Measurements from ENCODE around the gene NXPH4.

NXPH4 gene

DNA sequence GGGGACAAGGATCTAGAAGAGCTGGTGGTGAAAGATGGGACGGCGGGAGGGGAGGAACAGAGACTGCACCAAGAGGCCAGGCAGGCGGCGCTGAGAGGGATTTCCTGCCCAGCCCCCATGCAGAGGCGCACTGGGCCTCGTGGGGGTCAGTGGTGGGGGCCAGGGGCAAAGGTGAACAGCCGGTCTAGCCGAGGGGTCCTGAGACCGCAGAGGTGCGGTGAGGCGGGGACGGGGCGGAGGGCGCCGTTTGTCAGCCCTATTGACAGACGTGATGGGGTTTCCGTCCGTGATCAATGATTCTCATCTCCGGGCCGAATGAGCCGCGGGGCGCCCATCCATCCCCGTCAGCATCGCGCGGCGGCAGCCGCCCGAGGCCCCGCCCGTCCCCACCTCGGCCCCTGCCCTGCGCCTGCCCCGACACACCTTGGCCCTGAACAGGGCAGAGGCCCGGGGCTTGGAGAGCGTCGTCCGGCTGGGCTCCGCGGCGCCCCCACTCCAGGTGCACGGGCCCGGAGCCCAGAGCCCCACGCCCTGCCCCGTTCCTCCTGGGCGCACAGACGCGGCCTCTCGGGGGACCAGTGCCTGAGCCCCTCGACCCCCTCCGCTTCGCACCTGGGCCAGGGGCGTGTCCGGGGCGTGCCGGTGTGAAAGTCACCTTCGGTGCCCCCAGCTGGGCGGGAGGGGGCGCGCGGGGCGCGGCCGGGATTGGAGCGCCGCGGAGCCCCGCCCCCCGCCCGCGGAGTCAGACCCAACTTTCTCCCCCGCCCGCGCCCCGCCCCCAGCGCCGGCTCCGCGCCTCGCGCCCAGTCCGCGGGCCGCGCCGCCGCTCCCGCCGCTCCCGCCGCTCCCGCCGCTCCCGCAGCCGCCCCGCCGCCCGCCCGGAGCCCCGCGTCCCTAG is at the start of gene NXPH4:
Gene NXPH4, plus strand, starts transcription at position 781 of the 898 bp plus-strand sequence. CDS start 176 bp downstream, outside the sequence.
- DNase-seq (ENCODE audit: low spot score) = peak; percentile 90

DNA sequence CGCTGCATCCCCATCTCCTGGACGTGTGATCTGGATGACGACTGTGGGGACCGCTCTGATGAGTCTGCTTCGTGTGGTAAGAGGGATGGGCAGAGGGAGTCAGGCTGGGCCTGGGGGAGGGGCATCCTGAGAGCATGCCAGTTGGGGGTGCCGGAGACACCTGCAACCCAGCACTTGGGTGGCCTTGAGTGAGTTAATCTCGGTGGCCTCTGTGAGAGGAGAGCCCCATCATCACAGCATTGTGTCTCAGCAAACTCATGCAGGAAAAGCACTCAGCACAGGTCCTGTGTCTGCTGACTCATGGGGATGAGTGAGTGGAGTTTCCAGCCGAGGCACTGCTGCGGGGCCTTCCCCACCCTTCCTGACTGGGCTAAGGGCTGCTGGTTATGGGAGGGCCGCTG is 49.6 kb upstream of the NXPH4 start:
- DNase-seq (ENCODE audit: low spot score) = no peak

DNA sequence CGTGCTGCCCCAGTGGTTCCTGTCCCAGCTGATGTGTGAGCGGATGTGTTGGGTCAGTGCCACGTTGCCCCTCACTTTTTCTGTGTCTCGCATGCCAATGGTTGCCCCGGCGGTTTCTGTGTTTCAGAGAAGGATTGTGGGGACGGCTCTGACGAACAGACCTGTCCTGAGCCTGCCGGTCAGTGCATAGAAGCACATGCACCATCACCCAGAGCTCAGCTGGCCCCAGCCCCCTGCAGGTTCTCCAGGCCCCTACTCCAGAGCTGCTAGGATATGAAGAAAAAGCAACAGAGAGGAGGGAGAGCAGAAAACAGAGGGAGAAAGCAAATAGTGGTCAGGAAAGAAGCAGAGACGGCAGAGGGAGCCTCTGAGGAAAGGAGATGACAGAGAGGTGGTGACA is 48.5 kb upstream of the NXPH4 start:
- DNase-seq (ENCODE audit: low spot score) = no peak

DNA sequence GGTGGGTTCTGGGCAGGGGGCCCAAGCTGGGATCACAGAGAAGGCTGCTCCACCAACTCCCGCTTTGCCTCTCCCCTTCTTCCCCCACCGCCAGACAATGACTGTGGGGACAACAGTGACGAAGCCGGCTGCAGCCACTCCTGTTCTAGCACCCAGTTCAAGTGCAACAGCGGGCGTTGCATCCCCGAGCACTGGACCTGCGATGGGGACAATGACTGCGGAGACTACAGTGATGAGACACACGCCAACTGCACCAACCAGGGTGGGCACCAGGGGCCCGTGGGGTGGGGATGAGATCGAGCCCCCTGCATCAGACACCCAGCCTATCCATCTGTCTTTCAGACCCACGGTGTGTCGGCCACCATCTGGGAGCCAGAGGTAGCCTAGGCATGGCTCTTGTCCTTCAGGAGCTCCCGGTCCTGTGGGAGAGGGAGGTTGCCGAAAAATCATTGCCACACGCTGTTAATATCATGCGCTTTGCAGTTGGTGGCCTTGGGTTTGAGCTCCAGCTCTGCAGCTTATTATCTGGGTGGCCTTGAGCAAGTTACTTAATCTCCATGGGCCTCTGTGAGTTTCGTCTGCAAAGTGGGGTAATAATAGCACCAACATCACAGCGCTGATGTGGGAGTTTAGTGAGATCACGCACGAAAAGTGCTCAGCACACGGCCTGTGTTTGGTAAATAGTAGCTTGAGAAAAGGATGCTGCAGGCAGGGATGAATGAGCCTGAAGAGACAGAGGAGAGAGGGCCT is 47.4 kb upstream of the NXPH4 start:
- DNase-seq (ENCODE audit: low spot score) = no peak

DNA sequence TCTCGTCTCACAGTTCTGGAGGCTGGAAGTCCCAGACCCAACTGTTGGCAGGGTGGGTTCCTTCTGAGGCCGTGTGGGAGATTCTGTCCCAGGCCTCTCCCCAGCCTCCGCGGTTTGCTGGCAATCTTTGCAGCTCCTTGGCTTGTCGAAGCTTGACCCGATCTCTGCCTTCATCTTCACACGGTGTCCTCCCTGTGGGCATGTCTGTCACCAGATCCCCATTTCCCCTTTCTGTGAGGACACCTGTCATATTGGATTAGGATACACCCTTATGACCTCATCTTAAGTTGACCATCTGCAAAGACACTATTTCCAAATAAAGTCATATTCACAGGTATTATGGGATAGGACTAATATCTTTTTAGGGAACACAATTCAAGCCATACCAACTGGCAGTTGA is 46.6 kb upstream of the NXPH4 start:
- no peak for DNase-seq (ENCODE audit: low spot score)

DNA sequence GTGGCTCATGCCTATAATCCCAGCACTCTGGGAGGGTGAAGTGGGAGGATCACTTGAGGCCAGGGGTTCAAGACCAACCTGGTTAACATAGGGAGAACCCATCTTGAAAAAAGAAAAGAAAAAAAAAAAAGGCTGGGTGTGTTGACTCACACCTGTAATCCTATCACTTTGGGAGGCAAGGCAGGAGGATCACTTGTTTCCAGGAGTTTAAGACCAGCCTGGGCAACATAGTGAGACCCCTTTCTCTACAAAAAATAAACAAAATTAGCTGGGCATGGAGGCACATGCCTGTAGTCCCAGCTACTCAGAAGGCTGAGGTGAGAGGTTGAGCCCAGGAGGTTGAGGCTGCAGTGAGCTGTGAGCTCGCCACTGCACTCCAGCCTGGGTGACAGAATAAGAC is 46.2 kb upstream of the NXPH4 start:
- no peak for DNase-seq (ENCODE audit: low spot score)

DNA sequence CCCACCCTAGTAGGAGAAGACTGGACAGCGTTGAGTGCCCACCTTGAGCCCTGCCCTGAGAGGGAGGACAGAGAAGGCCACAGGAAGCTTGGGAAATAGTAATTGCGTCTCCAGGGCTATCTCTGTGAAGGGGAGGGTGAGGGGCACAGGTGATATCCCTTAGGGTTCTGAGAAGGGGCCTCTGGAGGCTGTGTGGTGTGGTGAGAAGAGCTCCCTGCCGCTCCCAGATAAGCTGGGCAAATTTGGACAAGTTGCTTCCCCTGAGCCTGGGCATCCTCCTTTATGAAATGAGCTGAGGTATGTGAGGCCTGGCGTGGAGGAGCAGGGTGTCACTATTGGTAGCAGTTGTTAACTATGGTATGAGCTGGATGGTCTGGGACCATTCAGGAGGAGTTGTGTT is 45.7 kb upstream of the NXPH4 start:
- no peak for DNase-seq (ENCODE audit: low spot score)

DNA sequence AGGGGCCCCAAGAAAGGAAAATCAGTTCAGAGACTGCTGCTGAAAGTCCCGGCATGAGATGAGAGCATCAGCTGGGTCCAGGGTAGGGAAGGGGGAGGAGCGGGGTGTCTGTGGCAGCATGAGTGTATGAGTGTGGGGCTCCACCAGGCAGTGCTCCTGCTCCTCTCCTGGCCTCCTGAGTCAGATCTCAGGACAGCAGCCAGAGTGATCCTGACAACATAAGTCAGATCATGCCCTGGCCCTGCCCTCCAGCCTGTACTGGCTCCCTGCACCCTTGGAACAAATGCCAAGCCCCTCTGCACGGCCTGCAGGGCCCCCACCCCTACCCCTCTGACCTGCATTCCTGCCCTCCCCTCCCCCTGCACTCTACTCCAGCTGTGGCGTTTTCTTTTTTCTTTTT is 44.9 kb upstream of the NXPH4 start:
- DNase-seq (ENCODE audit: low spot score) = no peak

DNA sequence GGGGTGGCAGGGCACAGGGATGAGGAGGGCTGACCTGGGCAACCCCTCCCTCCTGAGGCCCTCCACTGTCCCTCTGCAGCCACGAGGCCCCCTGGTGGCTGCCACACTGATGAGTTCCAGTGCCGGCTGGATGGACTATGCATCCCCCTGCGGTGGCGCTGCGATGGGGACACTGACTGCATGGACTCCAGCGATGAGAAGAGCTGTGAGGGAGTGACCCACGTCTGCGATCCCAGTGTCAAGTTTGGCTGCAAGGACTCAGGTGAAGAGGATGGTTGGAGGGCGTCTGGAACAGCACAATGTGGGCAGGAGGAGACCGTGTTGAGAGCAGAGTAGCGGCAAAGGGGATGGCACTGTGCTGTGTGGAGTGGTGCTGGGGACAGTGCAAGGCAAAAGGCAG is 43.5 kb upstream of the NXPH4 start:
- DNase-seq (ENCODE audit: low spot score) = peak; percentile 90

DNA sequence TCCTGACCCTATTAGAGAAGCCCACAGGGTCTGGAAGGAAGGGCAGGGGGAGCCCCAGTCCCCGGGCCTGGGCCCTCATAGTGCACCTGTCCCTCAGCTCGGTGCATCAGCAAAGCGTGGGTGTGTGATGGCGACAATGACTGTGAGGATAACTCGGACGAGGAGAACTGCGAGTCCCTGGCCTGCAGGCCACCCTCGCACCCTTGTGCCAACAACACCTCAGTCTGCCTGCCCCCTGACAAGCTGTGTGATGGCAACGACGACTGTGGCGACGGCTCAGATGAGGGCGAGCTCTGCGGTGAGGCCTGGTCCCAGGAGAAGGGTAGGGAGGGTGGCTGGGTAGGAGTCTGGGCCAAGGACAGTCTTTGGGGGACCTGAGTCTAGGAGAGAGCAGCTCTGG is 42.9 kb upstream of the NXPH4 start:
- no peak for DNase-seq (ENCODE audit: low spot score)

DNA sequence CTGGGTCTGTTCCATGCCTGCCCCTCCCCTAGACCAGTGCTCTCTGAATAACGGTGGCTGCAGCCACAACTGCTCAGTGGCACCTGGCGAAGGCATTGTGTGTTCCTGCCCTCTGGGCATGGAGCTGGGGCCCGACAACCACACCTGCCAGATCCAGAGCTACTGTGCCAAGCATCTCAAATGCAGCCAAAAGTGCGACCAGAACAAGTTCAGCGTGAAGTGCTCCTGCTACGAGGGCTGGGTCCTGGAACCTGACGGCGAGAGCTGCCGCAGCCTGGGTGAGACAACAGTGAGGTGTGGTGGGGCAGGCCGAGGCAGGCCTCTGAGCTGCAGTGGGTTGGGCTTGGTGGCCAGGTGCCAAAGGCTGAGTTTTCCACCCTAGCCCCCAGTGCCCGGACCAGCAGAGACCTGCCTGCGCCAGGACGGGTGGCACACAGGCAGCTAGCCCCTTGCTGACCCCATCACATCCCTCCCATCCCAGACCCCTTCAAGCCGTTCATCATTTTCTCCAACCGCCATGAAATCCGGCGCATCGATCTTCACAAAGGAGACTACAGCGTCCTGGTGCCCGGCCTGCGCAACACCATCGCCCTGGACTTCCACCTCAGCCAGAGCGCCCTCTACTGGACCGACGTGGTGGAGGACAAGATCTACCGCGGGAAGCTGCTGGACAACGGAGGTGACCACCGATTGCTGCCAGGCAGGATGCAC is 41.0 kb upstream of the NXPH4 start:
- peak; percentile 92 for DNase-seq (ENCODE audit: low spot score)

DNA sequence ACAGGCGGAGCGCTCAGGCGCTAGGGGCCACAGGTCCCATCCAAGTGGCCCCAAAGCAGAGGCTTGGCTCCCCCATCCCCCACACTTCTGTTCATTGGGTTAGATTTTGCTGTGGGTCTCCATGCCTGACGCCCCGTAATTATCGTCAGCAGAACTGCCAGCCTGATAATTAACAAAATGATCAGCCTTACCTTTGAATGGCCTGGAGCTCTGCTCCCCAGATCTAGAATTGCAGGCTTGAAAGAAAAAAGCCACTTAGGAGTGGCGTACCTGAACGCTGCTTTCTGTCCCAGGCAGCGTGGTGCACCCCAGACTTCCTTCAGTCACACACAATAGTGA is 40.5 kb upstream of the NXPH4 start:
- DNase-seq (ENCODE audit: low spot score) = no peak

DNA sequence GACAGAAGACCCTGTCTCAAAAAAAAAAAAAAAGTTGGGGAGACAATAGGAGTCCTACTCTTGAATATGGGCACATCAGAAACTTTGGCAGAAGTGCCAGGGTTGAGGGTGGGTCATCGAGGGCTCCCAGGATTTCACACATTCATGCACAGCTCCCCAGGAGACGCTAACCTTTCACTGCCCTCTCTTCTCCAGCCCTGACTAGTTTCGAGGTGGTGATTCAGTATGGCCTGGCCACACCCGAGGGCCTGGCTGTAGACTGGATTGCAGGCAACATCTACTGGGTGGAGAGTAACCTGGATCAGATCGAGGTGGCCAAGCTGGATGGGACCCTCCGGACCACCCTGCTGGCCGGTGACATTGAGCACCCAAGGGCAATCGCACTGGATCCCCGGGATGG is 39.7 kb upstream of the NXPH4 start:
- no peak for DNase-seq (ENCODE audit: low spot score)

DNA sequence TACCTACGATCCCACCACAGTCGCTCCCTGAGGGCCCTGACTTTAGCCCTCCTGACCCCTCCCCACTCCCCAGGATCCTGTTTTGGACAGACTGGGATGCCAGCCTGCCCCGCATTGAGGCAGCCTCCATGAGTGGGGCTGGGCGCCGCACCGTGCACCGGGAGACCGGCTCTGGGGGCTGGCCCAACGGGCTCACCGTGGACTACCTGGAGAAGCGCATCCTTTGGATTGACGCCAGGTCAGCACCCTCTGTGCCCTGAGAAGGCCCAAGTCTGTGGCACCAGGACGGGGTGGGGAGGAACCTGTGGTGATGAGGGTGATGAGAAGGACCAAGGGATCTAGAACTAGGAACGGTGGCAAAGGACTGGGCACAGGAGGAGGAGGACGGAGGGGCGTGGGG is 39.2 kb upstream of the NXPH4 start:
- DNase-seq (ENCODE audit: low spot score) = no peak

DNA sequence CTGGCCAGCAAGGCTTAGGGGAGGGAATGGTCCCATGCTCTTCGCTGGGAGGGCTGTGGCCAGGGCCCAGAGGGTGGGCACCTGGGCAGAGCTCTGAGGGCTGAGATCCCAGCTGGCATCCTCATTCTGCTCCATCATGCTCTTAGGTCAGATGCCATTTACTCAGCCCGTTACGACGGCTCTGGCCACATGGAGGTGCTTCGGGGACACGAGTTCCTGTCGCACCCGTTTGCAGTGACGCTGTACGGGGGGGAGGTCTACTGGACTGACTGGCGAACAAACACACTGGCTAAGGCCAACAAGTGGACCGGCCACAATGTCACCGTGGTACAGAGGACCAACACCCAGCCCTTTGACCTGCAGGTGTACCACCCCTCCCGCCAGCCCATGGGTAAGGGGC is 38.4 kb upstream of the NXPH4 start:
- DNase-seq (ENCODE audit: low spot score) = no peak

DNA sequence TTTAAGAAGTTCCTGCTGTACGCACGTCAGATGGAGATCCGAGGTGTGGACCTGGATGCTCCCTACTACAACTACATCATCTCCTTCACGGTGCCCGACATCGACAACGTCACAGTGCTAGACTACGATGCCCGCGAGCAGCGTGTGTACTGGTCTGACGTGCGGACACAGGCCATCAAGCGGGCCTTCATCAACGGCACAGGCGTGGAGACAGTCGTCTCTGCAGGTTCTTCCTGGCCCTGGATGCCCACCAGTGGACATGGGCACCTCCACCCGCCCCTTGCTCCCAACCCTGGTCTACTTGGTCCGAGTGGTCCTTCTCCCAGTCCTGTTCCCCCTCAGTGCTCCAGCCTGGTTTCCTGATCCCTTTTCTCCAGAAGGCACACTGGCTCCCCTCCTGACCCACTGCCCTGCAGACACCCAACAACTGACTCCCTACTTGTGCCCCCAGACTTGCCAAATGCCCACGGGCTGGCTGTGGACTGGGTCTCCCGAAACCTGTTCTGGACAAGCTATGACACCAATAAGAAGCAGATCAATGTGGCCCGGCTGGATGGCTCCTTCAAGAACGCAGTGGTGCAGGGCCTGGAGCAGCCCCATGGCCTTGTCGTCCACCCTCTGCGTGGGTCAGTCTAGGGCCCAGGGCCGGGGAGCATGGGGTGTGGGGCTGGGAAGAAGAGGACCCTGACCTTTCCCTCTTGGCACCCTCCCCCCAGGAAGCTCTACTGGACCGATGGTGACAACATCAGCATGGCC is 37.1 kb upstream of the NXPH4 start:
- DNase-seq (ENCODE audit: low spot score) = no peak

DNA sequence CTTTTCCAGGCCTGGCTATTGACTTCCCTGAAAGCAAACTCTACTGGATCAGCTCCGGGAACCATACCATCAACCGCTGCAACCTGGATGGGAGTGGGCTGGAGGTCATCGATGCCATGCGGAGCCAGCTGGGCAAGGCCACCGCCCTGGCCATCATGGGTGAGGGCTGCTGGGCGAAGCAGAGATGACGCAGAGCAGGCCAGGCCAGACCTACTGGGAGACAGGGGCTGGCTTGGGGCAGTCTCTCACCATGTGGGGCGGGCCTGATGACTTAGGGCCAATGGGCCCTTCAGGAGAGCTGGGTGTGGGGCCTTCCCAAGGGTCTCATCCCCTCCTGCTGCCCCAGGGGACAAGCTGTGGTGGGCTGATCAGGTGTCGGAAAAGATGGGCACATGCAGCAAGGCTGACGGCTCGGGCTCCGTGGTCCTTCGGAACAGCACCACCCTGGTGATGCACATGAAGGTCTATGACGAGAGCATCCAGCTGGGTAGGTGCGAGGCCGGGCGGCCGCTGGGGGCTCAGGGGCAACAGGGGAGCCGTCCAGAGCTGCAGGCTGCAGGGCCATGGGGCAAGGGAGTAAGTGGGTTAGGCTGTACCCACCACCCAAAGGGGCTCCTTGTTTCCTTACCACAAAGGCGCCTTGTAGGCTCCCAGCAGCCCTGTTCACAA is 36.1 kb upstream of the NXPH4 start:
- DNase-seq (ENCODE audit: low spot score) = no peak

DNA sequence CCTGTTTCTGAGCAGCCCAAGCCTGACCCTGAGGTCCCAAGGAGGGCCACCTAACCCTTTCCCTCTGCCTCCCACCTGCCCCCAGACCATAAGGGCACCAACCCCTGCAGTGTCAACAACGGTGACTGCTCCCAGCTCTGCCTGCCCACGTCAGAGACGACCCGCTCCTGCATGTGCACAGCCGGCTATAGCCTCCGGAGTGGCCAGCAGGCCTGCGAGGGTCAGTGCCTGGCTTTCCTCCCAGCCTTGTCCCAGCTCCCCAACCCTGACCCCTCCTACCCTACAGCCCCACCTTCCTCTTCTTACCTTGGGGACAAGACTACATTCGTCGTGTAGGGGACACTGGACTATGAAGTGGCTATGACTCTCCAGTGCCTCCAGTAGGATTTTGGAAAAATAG is 35.5 kb upstream of the NXPH4 start:
- no peak for DNase-seq (ENCODE audit: low spot score)

DNA sequence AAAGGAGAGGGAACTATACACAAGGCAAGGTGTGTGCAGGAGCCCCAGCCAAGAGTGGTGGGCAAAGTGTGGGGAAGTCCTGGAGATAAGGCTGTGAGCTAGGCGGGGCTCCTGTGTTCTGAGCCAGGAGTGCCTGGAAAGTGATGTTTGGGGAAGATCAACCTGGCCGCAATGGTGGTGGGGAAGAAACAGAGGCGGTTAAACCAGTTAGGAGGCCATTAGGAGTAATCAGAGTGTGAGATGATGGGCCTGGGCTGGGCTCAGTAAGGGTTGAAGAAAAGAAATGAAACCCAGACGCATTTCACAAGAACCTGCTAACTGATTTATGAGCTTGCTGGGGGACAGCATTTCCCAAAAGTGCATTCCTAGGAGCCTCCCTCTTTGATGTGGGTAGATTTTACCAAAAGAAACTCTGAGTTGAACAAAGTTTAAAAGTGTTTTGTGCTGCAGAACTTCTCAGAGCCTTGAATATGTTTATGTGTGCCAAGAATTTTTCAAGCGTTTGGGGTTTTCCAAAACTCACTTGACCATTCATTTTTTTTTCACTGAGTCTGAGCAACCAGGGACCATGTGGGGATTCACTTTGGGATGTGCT is 34.9 kb upstream of the NXPH4 start:
- DNase-seq (ENCODE audit: low spot score) = no peak

DNA sequence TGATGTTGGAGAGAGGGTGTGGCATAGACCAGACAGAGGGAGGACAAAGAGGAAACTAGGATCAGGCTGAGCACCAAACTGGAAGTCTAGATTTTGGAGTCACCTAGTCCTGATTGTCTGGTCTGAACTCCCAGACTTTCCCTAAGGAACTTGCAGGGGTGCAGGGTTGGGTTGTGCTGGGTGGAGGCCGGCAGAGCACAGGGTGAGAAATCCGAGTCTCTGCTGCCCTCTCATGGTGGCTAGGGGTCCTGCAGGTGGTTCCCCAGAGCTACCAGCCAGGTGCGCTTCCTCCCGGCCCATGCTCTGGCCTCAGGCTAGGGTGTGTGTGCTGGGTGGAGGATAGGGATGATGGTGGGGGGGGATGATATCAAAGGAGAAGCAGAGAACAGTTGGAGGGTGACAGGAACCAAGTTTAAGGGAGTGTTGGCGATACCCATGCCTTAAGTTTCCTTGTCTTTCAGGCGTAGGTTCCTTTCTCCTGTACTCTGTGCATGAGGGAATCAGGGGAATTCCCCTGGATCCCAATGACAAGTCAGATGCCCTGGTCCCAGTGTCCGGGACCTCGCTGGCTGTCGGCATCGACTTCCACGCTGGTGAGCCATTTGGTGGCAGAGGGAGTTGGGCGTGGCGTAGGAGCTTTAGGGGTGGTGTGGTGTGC is 33.5 kb upstream of the NXPH4 start:
- DNase-seq (ENCODE audit: low spot score) = peak; percentile 99
